Thymus (tissue), 11 donors: Measurements from ENCODE around the gene FABP1. TPM values are rescaled to one million over a fixed set of nuclear protein-coding genes. Genes with fewer than 3 reads are reported as not detected.

Source experiments
- DNase-seq, 9 donors: peaks; one replicate each; pipeline ENCODE4 v3.0.0-alpha.2; 2013; ENCODE audit warnings: low spot score in 9 of 9, low read depth in 6 of 9, missing footprints in 1 of 9
- H3K27ac ChIP-seq, 2 donors: one replicate each; pipeline ENCODE4 v1.5.1; 2013; ENCODE audit warnings: control low read depth in 1 of 2, low read depth in 1 of 2, low read length in 1 of 2, mild to moderate bottlenecking in 1 of 2, moderate library complexity in 1 of 2
- H3K27me3 ChIP-seq, 2 donors: one replicate each; pipeline ENCODE4 v1.5.1; 2013; ENCODE audit warnings: low read length in 1 of 2; ENCODE audit not compliant: control insufficient read depth in 2 of 2, insufficient read depth in 1 of 2
- H3K36me3 ChIP-seq, 2 donors: one replicate each; pipeline ENCODE4 v1.5.1; 2013; ENCODE audit warnings: low read length in 1 of 2, mild to moderate bottlenecking in 1 of 2, moderate library complexity in 1 of 2; ENCODE audit not compliant: control insufficient read depth in 2 of 2, insufficient read depth in 2 of 2
- H3K4me1 ChIP-seq, 2 donors: one replicate each; pipeline ENCODE4 v1.5.1; 2013; ENCODE audit warnings: low read length in 2 of 2; ENCODE audit not compliant: control insufficient read depth in 2 of 2, insufficient read depth in 2 of 2
- H3K4me3 ChIP-seq, 2 donors: one replicate each; pipeline ENCODE4 v1.5.1; 2013; ENCODE audit warnings: low read length in 2 of 2, control low read depth in 1 of 2, mild to moderate bottlenecking in 1 of 2
- H3K9me3 ChIP-seq, 2 donors: one replicate each; pipeline ENCODE4 v1.5.1; 2013; ENCODE audit warnings: low read length in 1 of 2, mild to moderate bottlenecking in 1 of 2; ENCODE audit not compliant: control insufficient read depth in 2 of 2, insufficient read depth in 1 of 2
- WGBS: extraction: QIAGEN DNeasy Blood & Tissue Kit; methylation state at CpG from one replicate; pipeline ENCODE4 v1.1.7; 2013; 5-methylcytosine and 5-hydroxymethylcytosine counted together
- polyA plus RNA-seq: library from polyadenylated mRNA; stranded (reverse); fragments of 200-250 nt; gene quantifications from one replicate; pipeline ENCODE4 v1.2.3, GENCODE V29; 2013
- total RNA-seq: library from RNA; stranded (reverse); fragments of 120-200 nt; gene quantifications from one replicate; pipeline ENCODE4 v1.2.4, GENCODE V29; 2013
- donor health status: healthy.

The FABP1 gene
- total and polyA plus RNA-seq, 2 donors = 0.24 to 1.4 TPM

- Histone ChIP-seq H3K27ac (no peak overlapping the region), H3K36me3 (no peaks in the 10 kb centered on the region), H3K4me1 (no peaks in the 10 kb centered on the region), H3K27me3 (peaks cover 0 to 2% of the 10 kb centered on the region in 2 donors), H3K4me3 (no peak overlapping the region), H3K9me3 (no peaks in the 10 kb centered on the region)
- WGBS = 96% methylated on average over 1 of the region's 1 CpG
- no peak for DNase-seq
Measured at GRCh38 chr2:88082781-88083180, 45.1 kb downstream of the FABP1 start.

DNA sequence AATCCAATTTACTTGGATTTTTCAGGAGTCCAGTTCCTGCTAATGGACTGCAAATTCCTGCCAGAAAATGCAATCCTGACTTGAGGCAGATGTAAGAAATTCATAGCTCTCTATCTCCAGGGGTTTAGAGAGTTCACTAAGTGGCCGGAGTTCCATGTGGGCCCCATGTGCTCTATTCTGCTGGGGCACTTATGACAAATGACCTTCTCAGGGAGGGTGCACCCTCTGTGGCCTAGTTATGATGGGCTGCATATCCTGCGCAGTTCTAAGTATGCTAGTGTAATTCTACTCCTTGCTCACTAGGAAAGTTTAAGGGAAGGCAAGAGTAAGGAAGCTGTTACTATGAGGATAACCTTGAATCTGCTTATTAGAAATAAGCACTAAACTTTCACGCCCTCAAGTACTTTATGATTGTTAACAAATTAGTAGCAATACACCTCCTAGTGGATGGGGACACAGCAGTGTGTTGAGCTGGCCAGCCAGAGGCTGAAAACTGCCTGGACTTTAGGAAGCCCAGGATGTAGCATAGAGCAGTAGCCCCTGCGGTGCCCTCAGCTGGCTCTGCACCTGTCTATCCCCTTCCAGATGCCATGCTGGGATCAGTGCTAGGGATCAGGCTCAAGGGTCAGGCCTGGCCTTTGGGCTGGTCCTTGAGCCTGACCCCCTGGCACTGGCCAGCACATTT, 45.8 kb downstream of the FABP1 start:
- H3K36me3 ChIP-seq = no peaks in the 10 kb centered on the region
- no peaks in the 10 kb centered on the region for H3K9me3 ChIP-seq
- no peak overlapping the region for H3K27ac ChIP-seq
- DNase-seq = no peak
- WGBS = 98% methylated on average over 4 of the region's 4 CpGs
- peaks cover 0 to 2% of the 10 kb centered on the region in 2 donors for H3K27me3 ChIP-seq
- no peak overlapping the region for H3K4me3 ChIP-seq
- H3K4me1 ChIP-seq = no peaks in the 10 kb centered on the region

- 91% methylated on average over 2 of the region's 2 CpGs for WGBS
- Histone ChIP-seq H3K36me3 (no peaks in the 10 kb centered on the region), H3K27ac (no peak overlapping the region), H3K9me3 (no peaks in the 10 kb centered on the region), H3K4me1 (no peaks in the 10 kb centered on the region), H3K4me3 (no peak overlapping the region), H3K27me3 (peaks cover 0 to 2% of the 10 kb centered on the region in 2 donors)
- no peak for DNase-seq
Measured at GRCh38 chr2:88080545-88080944, 47.3 kb downstream of the FABP1 start.

DNA sequence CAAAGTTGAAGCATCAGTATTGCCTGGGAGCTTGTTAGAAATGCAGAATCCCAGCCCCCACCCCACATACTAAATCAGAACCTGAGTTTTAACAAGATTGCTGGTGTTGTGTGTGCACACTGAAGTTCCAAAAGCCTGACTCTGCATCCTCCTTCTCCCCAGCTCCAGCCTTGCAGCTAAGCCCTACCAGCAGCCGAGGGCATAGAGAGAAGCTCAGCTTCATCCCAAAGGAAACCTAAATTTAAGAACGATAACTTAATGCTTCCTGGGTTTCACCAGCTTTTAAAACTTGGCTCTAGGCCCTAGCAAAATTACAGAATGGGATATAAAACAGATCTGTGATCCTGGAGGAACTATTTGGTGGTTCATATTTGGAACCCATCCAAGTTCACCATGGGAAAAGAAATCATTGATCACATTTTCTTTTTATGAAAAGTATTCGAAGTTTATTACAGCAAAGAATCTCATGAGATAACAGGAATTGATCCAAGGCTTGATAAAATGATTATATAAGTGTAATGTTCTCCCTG, 49.2 kb downstream of the FABP1 start:
- Histone ChIP-seq H3K9me3 (no peaks in the 10 kb centered on the region), H3K36me3 (no peaks in the 10 kb centered on the region), H3K4me3 (no peak overlapping the region), H3K27me3 (peaks cover 0 to 4% of the 10 kb centered on the region in 2 donors), H3K4me1 (no peaks in the 10 kb centered on the region), H3K27ac (no peak overlapping the region)
- 92% methylated on average over 3 of the region's 3 CpGs for WGBS
- no peak for DNase-seq

GRCh38 chr2:88077080-88077479, 50.8 kb downstream of the FABP1 start:
- H3K9me3 ChIP-seq = no peaks in the 10 kb centered on the region
- H3K4me1 ChIP-seq = no peaks in the 10 kb centered on the region
- no peak for DNase-seq
- no peak overlapping the region for H3K4me3 ChIP-seq
- H3K27me3 ChIP-seq = peaks cover 0 to 2% of the 10 kb centered on the region in 2 donors
- H3K27ac ChIP-seq = no peak overlapping the region
- H3K36me3 ChIP-seq = no peaks in the 10 kb centered on the region
- WGBS = 97% methylated on average over 8 of the region's 8 CpGs

DNA sequence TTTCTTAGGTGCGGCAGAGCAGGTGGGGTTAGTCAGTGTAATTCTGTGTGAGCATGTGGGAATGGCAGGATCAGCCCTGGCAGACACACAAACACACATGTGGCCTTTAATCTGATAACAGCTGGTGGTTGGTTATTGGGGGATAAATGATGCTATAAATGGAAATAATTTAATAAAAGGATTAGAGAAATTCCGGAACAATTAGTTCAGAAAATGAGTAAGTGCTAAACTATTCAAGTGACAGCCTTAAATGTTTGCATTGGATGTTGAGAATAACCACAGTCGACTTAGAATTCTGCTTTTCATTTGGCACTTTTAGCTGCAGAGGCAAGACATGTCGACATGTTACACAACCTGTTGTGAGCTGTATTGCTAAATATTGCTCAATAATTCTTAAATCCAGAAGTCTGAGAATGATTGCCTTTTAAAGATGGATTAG, 53.0 kb downstream of the FABP1 start:
- no peak for DNase-seq
- H3K4me3 ChIP-seq = no peak overlapping the region
- H3K4me1 ChIP-seq = no peaks in the 10 kb centered on the region
- H3K9me3 ChIP-seq = no peaks in the 10 kb centered on the region
- 94% methylated on average over 4 of the region's 4 CpGs for WGBS
- no peaks in the 10 kb centered on the region for H3K36me3 ChIP-seq
- peaks cover 0 to 2% of the 10 kb centered on the region in 2 donors for H3K27me3 ChIP-seq
- no peak overlapping the region for H3K27ac ChIP-seq

- no peak for DNase-seq
- Histone ChIP-seq H3K9me3 (no peaks in the 10 kb centered on the region), H3K27me3 (peaks cover 0 to 2% of the 10 kb centered on the region in 2 donors), H3K27ac (no peak overlapping the region), H3K4me1 (no peaks in the 10 kb centered on the region), H3K36me3 (no peaks in the 10 kb centered on the region), H3K4me3 (no peak overlapping the region)
Measured at GRCh38 chr2:88074150-88074549, 53.7 kb downstream of the FABP1 start.

Other genes with a start within 250 kb of the FABP1 start
- gene RNU2-63P, start 111.5 kb downstream of the FABP1 start, total RNA-seq = 91.1 TPM
- not detected for gene RNU2-63P, start 111.5 kb downstream of the FABP1 start, polyA plus RNA-seq
- gene KRCC1, start 72.3 kb downstream of the FABP1 start, total RNA-seq = 42.3 TPM
- gene KRCC1, start 72.3 kb downstream of the FABP1 start, polyA plus RNA-seq = 57.2 TPM
- gene SMYD1, start 60.2 kb downstream of the FABP1 start, total RNA-seq = 0.42 TPM
- 0.43 TPM for gene SMYD1, start 60.2 kb downstream of the FABP1 start, polyA plus RNA-seq
- 3.2 TPM for gene THNSL2, start 42.3 kb upstream of the FABP1 start, total RNA-seq
- gene THNSL2, start 42.3 kb upstream of the FABP1 start, polyA plus RNA-seq = 18.9 TPM